ENCODE data around the gene HPX.

- TF ChIP-seq CTCF (IDR thresholded peaks at IDR 0.05) (no peak), EZH2 (IDR thresholded peaks at IDR 0.05) (no peak)
Observed at GRCh38 chr11:6480299-6480914, 39.6 kb upstream of the HPX start.

All from neural progenitor cell (in vitro differentiated cells).